HepG2 (cell line): ENCODE data around the gene JAKMIP2. TPM values are rescaled to one million over a fixed set of nuclear protein-coding genes. Genes with fewer than 3 reads are reported as not detected.
A peak's percentile ranks its signal among the peaks of the same experiment; 100 is the strongest.

Experiments used
- ATM ChIP-seq: fragments of 450-650 bp; IDR thresholded peaks from 2 replicates; pipeline ENCODE4 v1.7.1; 2017; ENCODE audit warnings: mild to moderate bottlenecking, borderline replicate concordance
- EZH2 ChIP-seq: conservative IDR thresholded peaks from 2 replicates; pipeline ENCODE4 v1.6.1; 2012; ENCODE audit warnings: mild to moderate bottlenecking, low read depth, low read length, moderate library complexity
- FOXP1 ChIP-seq, 2 experiments: fragments of 450-650 bp in 1 of 2; IDR thresholded peaks; 2 replicates each; pipeline ENCODE4 v1.6.1; 2017 to 2018; ENCODE audit warnings: antibody characterized with exemption in 1 of 2
- IRF2 ChIP-seq: IDR thresholded peaks from 2 replicates; pipeline ENCODE4 v1.6.1; 2018; ENCODE audit warnings: missing genetic modification reagents, missing compliant biosample characterization
- MED1 ChIP-seq: sonication (generic); formaldehyde crosslinking; IDR thresholded peaks from 2 replicates; pipeline ENCODE4 v1.4.0; 2020; ENCODE audit warnings: missing genetic modification reagents
- MED8 ChIP-seq: sonication (generic); formaldehyde crosslinking; IDR thresholded peaks from 2 replicates; pipeline ENCODE4 v1.8.1; 2023; ENCODE audit warnings: mild to moderate bottlenecking, missing genetic modification reagents; ENCODE audit not compliant: insufficient replicate concordance
- MIXL1 ChIP-seq: IDR thresholded peaks from 2 replicates; pipeline ENCODE4 v1.6.1; 2016
- SMAD1 ChIP-seq: sonication (generic); formaldehyde crosslinking; IDR thresholded peaks from 2 replicates; pipeline ENCODE4 v1.4.0; 2020; ENCODE audit warnings: missing genetic modification reagents, low read depth, mild to moderate bottlenecking, borderline replicate concordance
- ZNF33B ChIP-seq: sonication (generic); formaldehyde crosslinking; IDR thresholded peaks from 2 replicates; pipeline ENCODE4 v1.5.1; 2020; ENCODE audit warnings: mild to moderate bottlenecking, missing genetic modification reagents
- ZNF891 ChIP-seq: sonication (generic); formaldehyde crosslinking; IDR thresholded peaks from 2 replicates; pipeline ENCODE4 v1.5.0; 2020; ENCODE audit warnings: mild to moderate bottlenecking, missing genetic modification reagents
- polyA plus RNA-seq, 8 experiments: library from polyadenylated mRNA; depleted of rRNA in 3 of 8; stranded (reverse) in 7 of 8; unstranded in 1 of 8; fragments of >200 nt; fragmentation: Illumina TruSeq in 4 of 8; extraction: Trizol in 4 of 8; gene quantifications; 2 replicates each; pipeline versions ENCODE4 v1.2.1 to v1.2.3, GENCODE V29; 2011 to 2016; ENCODE audit warnings: low read depth in 4 of 8, missing spikeins in 1 of 8, mixed read lengths in 1 of 8; ENCODE audit not compliant: insufficient read depth in 1 of 8
- total RNA-seq, 5 experiments: library from RNA; depleted of rRNA; stranded (reverse); fragments of >200 nt; fragmentation: Illumina TruSeq; extraction: Trizol; gene quantifications; 2 replicates each; pipeline ENCODE4 v1.2.3, GENCODE V29; 2016; ENCODE audit warnings: low read depth in 1 of 5
- TF ChIP-seq, protein P1 (sequence below): sonication (generic); formaldehyde crosslinking; IDR thresholded peaks from 2 replicates; pipeline ENCODE4 v1.5.1; 2020; ENCODE audit warnings: mild to moderate bottlenecking, missing genetic modification reagents, borderline replicate concordance
- TF ChIP-seq, protein P2 (sequence below): sonication (generic); formaldehyde crosslinking; IDR thresholded peaks from 2 replicates; pipeline ENCODE4 v1.8.0; 2022; ENCODE audit warnings: missing genetic modification reagents, mild to moderate bottlenecking, borderline replicate concordance
- TF ChIP-seq, protein P3 (sequence below): sonication (generic); formaldehyde crosslinking; IDR thresholded peaks from 2 replicates; pipeline ENCODE4 v1.4.0; 2020; ENCODE audit warnings: missing genetic modification reagents
- TF ChIP-seq, protein P4 (sequence below): sonication (generic); formaldehyde crosslinking; IDR thresholded peaks from 2 replicates; pipeline ENCODE4 v1.4.0; 2020; ENCODE audit warnings: missing genetic modification reagents

JAKMIP2 gene
- total and polyA plus RNA-seq, 2 of the 13 experiments (the other 11 are each of a cell fraction or from before 2014, with no cell fraction given): 0.04 to 2.1 TPM

DNA sequence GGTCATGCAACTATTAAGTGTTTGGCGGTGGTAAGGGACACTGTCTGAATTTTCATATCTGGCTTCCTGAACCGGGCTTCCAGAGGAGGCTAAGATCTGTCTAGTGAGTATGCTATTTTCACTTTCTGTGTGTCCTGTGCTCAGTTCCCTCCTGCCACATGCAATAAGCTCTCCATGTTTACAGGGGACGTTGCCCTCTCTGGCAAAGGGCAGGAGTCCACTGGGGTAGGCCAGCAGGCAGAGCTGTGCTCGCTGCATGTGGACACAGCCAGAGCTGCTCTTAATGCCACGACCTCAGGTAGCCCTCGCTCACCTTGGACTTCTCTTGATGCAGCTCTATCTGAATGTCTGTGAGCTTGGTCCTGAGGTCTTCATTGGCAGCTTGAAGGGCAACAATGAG is 111.2 kb downstream of the JAKMIP2 start (continued):
- TF ChIP-seq, protein P1, sequence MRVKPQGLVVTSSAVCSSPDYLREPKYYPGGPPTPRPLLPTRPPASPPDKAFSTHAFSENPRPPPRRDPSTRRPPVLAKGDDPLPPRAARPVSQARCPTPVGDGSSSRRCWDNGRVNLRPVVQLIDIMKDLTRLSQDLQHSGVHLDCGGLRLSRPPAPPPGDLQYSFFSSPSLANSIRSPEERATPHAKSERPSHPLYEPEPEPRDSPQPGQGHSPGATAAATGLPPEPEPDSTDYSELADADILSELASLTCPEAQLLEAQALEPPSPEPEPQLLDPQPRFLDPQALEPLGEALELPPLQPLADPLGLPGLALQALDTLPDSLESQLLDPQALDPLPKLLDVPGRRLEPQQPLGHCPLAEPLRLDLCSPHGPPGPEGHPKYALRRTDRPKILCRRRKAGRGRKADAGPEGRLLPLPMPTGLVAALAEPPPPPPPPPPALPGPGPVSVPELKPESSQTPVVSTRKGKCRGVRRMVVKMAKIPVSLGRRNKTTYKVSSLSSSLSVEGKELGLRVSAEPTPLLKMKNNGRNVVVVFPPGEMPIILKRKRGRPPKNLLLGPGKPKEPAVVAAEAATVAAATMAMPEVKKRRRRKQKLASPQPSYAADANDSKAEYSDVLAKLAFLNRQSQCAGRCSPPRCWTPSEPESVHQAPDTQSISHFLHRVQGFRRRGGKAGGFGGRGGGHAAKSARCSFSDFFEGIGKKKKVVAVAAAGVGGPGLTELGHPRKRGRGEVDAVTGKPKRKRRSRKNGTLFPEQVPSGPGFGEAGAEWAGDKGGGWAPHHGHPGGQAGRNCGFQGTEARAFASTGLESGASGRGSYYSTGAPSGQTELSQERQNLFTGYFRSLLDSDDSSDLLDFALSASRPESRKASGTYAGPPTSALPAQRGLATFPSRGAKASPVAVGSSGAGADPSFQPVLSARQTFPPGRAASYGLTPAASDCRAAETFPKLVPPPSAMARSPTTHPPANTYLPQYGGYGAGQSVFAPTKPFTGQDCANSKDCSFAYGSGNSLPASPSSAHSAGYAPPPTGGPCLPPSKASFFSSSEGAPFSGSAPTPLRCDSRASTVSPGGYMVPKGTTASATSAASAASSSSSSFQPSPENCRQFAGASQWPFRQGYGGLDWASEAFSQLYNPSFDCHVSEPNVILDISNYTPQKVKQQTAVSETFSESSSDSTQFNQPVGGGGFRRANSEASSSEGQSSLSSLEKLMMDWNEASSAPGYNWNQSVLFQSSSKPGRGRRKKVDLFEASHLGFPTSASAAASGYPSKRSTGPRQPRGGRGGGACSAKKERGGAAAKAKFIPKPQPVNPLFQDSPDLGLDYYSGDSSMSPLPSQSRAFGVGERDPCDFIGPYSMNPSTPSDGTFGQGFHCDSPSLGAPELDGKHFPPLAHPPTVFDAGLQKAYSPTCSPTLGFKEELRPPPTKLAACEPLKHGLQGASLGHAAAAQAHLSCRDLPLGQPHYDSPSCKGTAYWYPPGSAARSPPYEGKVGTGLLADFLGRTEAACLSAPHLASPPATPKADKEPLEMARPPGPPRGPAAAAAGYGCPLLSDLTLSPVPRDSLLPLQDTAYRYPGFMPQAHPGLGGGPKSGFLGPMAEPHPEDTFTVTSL (CRISPR knock-in tag): peak; percentile 84
- TF ChIP-seq ZNF33B (CRISPR knock-in tag) (no peak), ATM (no peak), MED1 (CRISPR knock-in tag) (peak; percentile 81), MIXL1 (CRISPR knock-in tag) (0 out of 2 replicates have a peak, but pooled peaks have one; percentile 51), ZNF891 (no peak), IRF2 (CRISPR knock-in tag) (peak; percentile 78), SMAD1 (no peak), FOXP1 (IDR thresholded peaks at IDR 0.05) (no peak), FOXP1 (CRISPR knock-in tag; IDR thresholded peaks at IDR 0.05) (peak; percentile 74), MED8 (CRISPR knock-in tag) (no peak), EZH2 (no peak)
- TF ChIP-seq, protein P2, sequence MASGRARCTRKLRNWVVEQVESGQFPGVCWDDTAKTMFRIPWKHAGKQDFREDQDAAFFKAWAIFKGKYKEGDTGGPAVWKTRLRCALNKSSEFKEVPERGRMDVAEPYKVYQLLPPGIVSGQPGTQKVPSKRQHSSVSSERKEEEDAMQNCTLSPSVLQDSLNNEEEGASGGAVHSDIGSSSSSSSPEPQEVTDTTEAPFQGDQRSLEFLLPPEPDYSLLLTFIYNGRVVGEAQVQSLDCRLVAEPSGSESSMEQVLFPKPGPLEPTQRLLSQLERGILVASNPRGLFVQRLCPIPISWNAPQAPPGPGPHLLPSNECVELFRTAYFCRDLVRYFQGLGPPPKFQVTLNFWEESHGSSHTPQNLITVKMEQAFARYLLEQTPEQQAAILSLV (CRISPR knock-in tag): peak; percentile 85
- TF ChIP-seq, protein P3, sequence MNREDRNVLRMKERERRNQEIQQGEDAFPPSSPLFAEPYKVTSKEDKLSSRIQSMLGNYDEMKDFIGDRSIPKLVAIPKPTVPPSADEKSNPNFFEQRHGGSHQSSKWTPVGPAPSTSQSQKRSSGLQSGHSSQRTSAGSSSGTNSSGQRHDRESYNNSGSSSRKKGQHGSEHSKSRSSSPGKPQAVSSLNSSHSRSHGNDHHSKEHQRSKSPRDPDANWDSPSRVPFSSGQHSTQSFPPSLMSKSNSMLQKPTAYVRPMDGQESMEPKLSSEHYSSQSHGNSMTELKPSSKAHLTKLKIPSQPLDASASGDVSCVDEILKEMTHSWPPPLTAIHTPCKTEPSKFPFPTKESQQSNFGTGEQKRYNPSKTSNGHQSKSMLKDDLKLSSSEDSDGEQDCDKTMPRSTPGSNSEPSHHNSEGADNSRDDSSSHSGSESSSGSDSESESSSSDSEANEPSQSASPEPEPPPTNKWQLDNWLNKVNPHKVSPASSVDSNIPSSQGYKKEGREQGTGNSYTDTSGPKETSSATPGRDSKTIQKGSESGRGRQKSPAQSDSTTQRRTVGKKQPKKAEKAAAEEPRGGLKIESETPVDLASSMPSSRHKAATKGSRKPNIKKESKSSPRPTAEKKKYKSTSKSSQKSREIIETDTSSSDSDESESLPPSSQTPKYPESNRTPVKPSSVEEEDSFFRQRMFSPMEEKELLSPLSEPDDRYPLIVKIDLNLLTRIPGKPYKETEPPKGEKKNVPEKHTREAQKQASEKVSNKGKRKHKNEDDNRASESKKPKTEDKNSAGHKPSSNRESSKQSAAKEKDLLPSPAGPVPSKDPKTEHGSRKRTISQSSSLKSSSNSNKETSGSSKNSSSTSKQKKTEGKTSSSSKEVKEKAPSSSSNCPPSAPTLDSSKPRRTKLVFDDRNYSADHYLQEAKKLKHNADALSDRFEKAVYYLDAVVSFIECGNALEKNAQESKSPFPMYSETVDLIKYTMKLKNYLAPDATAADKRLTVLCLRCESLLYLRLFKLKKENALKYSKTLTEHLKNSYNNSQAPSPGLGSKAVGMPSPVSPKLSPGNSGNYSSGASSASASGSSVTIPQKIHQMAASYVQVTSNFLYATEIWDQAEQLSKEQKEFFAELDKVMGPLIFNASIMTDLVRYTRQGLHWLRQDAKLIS: no peak
- TF ChIP-seq, protein P4, sequence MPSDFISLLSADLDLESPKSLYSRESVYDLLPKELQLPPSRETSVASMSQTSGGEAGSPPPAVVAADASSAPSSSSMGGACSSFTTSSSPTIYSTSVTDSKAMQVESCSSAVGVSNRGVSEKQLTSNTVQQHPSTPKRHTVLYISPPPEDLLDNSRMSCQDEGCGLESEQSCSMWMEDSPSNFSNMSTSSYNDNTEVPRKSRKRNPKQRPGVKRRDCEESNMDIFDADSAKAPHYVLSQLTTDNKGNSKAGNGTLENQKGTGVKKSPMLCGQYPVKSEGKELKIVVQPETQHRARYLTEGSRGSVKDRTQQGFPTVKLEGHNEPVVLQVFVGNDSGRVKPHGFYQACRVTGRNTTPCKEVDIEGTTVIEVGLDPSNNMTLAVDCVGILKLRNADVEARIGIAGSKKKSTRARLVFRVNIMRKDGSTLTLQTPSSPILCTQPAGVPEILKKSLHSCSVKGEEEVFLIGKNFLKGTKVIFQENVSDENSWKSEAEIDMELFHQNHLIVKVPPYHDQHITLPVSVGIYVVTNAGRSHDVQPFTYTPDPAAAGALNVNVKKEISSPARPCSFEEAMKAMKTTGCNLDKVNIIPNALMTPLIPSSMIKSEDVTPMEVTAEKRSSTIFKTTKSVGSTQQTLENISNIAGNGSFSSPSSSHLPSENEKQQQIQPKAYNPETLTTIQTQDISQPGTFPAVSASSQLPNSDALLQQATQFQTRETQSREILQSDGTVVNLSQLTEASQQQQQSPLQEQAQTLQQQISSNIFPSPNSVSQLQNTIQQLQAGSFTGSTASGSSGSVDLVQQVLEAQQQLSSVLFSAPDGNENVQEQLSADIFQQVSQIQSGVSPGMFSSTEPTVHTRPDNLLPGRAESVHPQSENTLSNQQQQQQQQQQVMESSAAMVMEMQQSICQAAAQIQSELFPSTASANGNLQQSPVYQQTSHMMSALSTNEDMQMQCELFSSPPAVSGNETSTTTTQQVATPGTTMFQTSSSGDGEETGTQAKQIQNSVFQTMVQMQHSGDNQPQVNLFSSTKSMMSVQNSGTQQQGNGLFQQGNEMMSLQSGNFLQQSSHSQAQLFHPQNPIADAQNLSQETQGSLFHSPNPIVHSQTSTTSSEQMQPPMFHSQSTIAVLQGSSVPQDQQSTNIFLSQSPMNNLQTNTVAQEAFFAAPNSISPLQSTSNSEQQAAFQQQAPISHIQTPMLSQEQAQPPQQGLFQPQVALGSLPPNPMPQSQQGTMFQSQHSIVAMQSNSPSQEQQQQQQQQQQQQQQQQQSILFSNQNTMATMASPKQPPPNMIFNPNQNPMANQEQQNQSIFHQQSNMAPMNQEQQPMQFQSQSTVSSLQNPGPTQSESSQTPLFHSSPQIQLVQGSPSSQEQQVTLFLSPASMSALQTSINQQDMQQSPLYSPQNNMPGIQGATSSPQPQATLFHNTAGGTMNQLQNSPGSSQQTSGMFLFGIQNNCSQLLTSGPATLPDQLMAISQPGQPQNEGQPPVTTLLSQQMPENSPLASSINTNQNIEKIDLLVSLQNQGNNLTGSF (CRISPR knock-in tag): no peak
